ES-I3 (cell line): Measurements from ENCODE around the gene GARIN3.
"Not testable (repeated sequence)": the region's sequence is repeated elsewhere in the genome, so short reads cannot be mapped to it uniquely, and the experiment has no call there.

Source experiments
- H3K36me3 ChIP-seq: 2 replicates; pipeline ENCODE4 v1.6.1; 2013; ENCODE audit warnings: mild to moderate bottlenecking, low read length, control low read depth, moderate library complexity; ENCODE audit not compliant: insufficient read depth
- H3K4me1 ChIP-seq: 2 replicates; pipeline ENCODE4 v1.6.1; 2013; ENCODE audit warnings: mild to moderate bottlenecking, control low read depth, low read length; ENCODE audit not compliant: insufficient read depth
- H3K9ac ChIP-seq: 2 replicates; pipeline ENCODE4 v1.6.1; 2013; ENCODE audit warnings: low read depth, mild to moderate bottlenecking, low read length, moderate library complexity
- H3K9me3 ChIP-seq: 2 replicates; pipeline ENCODE4 v1.6.1; 2013; ENCODE audit warnings: mild to moderate bottlenecking, low read length, moderate library complexity; ENCODE audit not compliant: control insufficient read depth, insufficient read depth

Gene GARIN3

GRCh38 chr5:157196045-157196444, 30.0 kb upstream of the GARIN3 start:
- Histone ChIP-seq H3K4me1 (no peaks in the 10 kb centered on the region), H3K9me3 (no peaks in the 10 kb centered on the region), H3K36me3 (no peaks in the 10 kb centered on the region), H3K9ac (no peak overlapping the region)

- Histone ChIP-seq H3K9me3 (no peaks in the 10 kb centered on the region), H3K4me1 (no peaks in the 10 kb centered on the region), H3K36me3 (no peaks in the 10 kb centered on the region), H3K9ac (no peak overlapping the region)
These were observed 27.8 kb upstream of the GARIN3 start for GRCh38 chr5:157193699-157194424.

GRCh38 chr5:157189223-157189622, 23.2 kb upstream of the GARIN3 start:
- no peaks in the 10 kb centered on the region for H3K36me3 ChIP-seq
- no peaks in the 10 kb centered on the region for H3K4me1 ChIP-seq
- no peak overlapping the region for H3K9ac ChIP-seq

GRCh38 chr5:157188270-157188669, 22.2 kb upstream of the GARIN3 start:
- H3K9ac ChIP-seq, result no peak overlapping the region
- no peaks in the 10 kb centered on the region for H3K4me1 ChIP-seq
- no peaks in the 10 kb centered on the region for H3K36me3 ChIP-seq
- no peaks in the 10 kb centered on the region for H3K9me3 ChIP-seq

More at GRCh38 chr5:157189223-157189622, 23.2 kb upstream of the GARIN3 start:
- H3K9me3 ChIP-seq, result no peaks in the 10 kb centered on the region

- no peaks in the 10 kb centered on the region for H3K36me3 ChIP-seq
- no peaks in the 10 kb centered on the region for H3K9me3 ChIP-seq
- no peak overlapping the region for H3K9ac ChIP-seq
- no peaks in the 10 kb centered on the region for H3K4me1 ChIP-seq
These were observed 21.1 kb upstream of the GARIN3 start for GRCh38 chr5:157187046-157187754.

GRCh38 chr5:157186309-157187045, 20.4 kb upstream of the GARIN3 start:
- H3K36me3 ChIP-seq, result no peaks in the 10 kb centered on the region
- H3K4me1 ChIP-seq, result no peaks in the 10 kb centered on the region
- no peaks in the 10 kb centered on the region for H3K9me3 ChIP-seq
- no peak overlapping the region for H3K9ac ChIP-seq

GRCh38 chr5:157185122-157185521, 19.1 kb upstream of the GARIN3 start:
- H3K4me1 ChIP-seq, H3K9ac ChIP-seq, H3K9me3 ChIP-seq, H3K36me3 ChIP-seq: not testable (repeated sequence)

- no peaks in the 10 kb centered on the region for H3K36me3 ChIP-seq
- H3K4me1 ChIP-seq, result no peaks in the 10 kb centered on the region
- H3K9me3 ChIP-seq, result no peaks in the 10 kb centered on the region
- no peak overlapping the region for H3K9ac ChIP-seq
These were observed 18.1 kb upstream of the GARIN3 start for GRCh38 chr5:157184117-157184670.

- Histone ChIP-seq H3K9ac (no peak overlapping the region), H3K4me1 (no peaks in the 10 kb centered on the region)
These were observed 16.2 kb upstream of the GARIN3 start for GRCh38 chr5:157182143-157182757.

GRCh38 chr5:157180374-157181264, 14.6 kb upstream of the GARIN3 start, which contains the start of gene ITK:
TSS of gene ITK (plus strand) at chr5:157180840. CDS start at chr5:157180978, 138 bp downstream.
- no peaks in the 10 kb centered on the region for H3K4me1 ChIP-seq
- H3K9me3 ChIP-seq, result no peaks in the 10 kb centered on the region
- no peak within 1 kb of the TSS for H3K9ac ChIP-seq
- H3K36me3 ChIP-seq, result no peaks in the 10 kb centered on the region

More at GRCh38 chr5:157182143-157182757, 16.2 kb upstream of the GARIN3 start:
- H3K9me3 ChIP-seq, result no peaks in the 10 kb centered on the region
- H3K36me3 ChIP-seq, result no peaks in the 10 kb centered on the region

- Histone ChIP-seq H3K9me3 (no peaks in the 10 kb centered on the region), H3K36me3 (no peaks in the 10 kb centered on the region), H3K9ac (no peak overlapping the region), H3K4me1 (no peaks in the 10 kb centered on the region)
These were observed 12.9 kb upstream of the GARIN3 start for GRCh38 chr5:157178966-157179365.

- Histone ChIP-seq H3K9me3 (no peaks in the 10 kb centered on the region), H3K4me1 (no peaks in the 10 kb centered on the region), H3K9ac (no peak overlapping the region), H3K36me3 (no peaks in the 10 kb centered on the region)
These were observed 11.9 kb upstream of the GARIN3 start for GRCh38 chr5:157177953-157178352.

- no peaks in the 10 kb centered on the region for H3K9me3 ChIP-seq
- no peak overlapping the region for H3K9ac ChIP-seq
- no peaks in the 10 kb centered on the region for H3K36me3 ChIP-seq
- H3K4me1 ChIP-seq, result no peaks in the 10 kb centered on the region; the same call in 1 of the 2 replicates
These were observed 9.1 kb upstream of the GARIN3 start for GRCh38 chr5:157175071-157175612.
